HG03135 (cell line): ENCODE results near the gene CCT7.
A peak's percentile ranks its signal among the peaks of the same experiment; 100 is the strongest.

Experiments
- ATAC-seq: cut with Tn5 transposase; IDR thresholded peaks from one replicate; pipeline ENCODE4 v1.9.1; 2021; ENCODE audit warnings: mild to moderate bottlenecking, moderate library complexity; ENCODE audit not compliant: unreplicated experiment

CCT7 gene

DNA sequence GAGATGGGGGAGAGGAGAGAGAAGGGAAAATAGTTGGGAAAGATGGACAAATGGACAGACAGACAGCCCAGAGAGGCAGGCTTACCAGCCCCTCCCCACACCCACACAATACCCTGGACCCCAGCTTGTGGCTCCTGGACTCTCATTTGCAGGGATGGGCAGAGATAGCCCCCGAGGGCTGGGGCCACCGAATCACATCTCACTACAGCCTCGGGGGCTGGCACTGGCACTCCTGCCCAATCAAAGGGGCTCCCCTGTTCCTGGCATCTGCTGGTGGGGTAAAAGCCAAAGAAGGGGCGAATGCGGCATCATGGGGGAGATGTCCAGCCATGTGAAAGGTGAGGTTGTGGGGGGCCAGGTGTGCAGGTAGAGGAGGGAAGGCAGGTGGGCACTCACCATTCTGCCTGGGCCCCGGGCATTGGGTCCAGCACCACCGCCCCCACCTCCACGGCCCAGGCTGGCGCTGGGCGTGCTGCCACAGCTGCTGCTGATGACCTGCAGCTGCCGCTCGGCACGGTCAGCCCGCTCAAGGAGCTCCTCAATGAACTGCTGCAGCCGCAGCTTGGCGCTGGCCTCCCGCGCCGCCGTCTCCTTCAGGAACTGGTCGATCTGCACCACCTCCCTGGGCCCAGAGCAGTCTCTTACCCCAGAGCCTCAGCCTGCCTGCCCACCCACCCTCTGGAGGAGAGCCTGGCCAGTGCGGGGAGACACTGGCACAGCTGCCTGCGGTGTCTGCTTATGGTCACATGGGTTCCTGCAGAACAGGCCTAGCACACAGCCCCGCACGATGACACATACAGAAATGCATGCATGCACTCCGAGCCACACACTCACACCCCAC lies 32.2 kb downstream of the CCT7 start:
- no peak for ATAC-seq

DNA sequence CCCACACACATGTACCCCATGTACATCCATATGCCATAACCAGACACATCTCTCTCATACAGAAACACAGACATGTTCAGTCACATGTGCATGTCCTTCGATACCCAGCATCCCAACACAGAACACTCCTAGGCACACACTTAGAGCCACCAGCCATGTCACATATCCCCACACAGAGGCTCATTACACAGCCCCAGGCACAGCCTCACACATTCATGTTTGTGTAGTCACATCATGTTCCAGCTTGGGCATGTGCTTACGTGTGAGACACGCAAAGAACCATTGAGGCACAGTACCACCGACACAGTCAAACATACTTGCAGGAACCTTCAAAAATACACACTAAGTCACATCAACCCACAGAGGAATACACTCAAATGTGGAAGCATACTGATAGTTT lies 32.9 kb downstream of the CCT7 start:
- ATAC-seq = no peak

DNA sequence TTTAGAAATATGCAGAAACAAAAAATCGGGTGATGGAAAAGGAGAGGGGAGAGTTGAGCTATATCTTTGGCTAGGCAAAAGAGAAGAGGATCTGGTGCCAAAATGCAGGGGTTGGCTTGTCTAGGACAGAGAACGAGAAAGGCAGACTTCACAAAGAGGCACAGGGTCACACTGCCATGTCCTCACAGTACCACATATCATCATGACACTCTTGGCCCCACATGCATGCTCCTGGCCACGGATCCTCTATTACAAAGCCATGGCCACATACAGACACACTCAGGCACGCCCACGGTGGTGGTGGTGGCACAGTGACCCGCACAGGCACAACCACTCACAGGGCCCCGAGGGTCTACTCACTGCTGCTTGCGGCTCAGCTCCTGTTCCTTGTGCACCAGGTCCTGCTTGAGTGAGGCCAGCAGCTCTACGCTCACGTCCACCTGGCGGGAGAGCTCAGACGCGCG lies 34.3 kb downstream of the CCT7 start:
- no peak for ATAC-seq

GRCh38 chr2:73268830-73269685 lies 35.0 kb downstream of the CCT7 start:
- peak; percentile 88 for ATAC-seq

GRCh38 chr2:73269686-73270465 lies 35.8 kb downstream of the CCT7 start:
- no peak for ATAC-seq

GRCh38 chr2:73272270-73272669 lies 38.2 kb downstream of the CCT7 start:
- no peak for ATAC-seq

- ATAC-seq = no peak
Measured at GRCh38 chr2:73279852-73280251, 45.7 kb downstream of the CCT7 start.

DNA sequence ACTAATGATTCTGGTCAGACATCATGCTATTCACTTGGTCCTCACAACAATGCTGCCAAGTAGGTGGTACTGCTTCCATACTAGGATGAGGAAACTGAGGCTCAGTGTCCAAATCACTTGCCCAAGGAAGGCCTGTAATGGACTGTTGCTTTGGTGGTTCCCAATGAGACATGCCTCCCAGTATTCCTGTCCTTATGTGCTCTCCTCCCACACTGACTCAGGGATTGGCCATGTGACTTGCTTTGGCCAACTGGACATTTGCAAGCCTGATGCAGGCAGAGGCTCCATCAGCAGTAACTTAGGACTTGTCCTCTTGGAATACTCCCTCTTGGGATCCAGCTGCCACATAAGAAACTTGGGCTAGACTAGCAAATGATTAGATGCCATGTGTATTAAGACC lies 47.1 kb downstream of the CCT7 start:
- ATAC-seq = no peak

- no peak for ATAC-seq
Measured at GRCh38 chr2:73282924-73283544, 48.9 kb downstream of the CCT7 start.

DNA sequence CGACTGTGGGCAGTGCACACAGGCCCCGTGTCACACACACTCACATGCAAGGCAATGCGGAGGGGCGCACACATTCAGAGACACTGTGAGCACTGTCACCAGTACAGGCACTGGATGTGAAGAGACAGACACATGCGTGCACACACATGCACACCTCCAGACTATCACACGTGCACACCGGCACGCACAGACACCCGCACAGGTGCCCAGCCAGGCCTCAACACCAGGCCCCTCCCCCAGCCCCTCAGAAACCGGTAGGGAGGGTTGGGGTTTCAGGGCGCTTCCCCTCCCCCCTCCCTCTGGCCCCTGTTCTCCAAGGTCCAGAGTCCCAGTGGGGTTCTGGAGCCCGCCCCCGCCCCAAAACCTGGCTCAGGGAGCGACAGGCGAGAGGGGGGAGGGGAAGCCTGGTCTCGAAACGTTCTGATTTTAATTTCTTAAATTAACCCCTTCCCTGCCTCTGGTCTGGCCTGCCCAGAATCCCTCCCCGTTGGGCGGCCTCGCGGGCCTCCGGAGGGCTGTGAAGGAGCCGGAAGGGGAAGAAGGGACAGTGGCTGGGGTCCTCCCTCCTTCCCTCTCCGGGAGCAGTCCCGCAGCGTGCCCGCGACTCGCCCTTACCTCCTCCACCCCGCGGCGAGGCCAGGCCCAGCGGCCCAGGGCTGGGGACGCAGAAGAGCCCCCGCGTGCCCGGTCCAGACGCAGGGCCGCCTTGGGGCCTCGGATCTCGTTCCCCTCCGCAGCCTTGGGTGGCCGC lies 49.6 kb downstream of the CCT7 start:
- peak; percentile 24 for ATAC-seq

DNA sequence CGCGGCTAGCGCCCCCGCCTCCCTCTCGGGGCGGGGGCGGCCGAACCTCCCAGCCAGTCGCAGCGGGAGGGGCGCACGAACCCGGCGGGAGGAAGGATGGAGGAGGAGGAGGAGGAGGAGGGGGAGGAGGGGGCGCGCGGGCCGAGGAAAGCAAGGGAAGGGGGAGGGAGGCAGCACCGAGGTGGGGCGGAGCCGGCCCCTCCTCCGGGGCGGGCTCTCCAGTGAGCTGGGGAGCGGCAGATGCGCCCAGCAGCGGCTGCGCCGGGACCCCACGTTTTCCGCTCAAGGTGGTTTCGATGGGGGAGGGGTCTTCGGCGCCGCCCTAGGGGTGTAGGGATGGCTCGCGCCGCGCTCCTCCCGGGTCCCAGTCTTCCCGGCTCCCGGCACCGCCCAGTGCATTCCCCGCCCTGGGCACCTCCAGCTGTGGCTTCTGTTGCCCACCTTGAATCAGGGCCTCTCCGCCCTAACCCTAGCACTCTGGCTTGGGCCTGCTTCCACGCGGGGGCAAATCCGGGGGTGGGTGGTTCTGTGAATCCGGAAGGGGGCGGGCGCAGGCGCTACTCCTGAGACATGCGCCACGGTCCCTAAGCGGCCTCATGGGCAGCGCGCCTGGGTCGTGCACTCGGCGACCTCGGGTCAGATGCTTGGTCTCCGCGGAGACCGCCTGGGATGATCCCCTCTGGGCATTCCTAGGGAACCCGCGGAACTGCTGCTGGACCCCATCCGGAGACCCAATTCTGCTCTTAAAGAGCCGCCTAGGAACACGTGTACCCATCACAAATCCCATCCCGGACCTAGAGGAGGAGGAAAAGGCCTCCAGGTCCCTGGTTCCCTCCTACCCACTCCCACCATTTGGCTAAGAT lies 50.4 kb downstream of the CCT7 start, which contains the start of gene FBXO41:
Gene FBXO41 (minus strand): TSS at position 183 of the 863 bp plus-strand sequence. CDS start 14,848 bp downstream, outside the sequence.
- peak; percentile 71 for ATAC-seq

DNA sequence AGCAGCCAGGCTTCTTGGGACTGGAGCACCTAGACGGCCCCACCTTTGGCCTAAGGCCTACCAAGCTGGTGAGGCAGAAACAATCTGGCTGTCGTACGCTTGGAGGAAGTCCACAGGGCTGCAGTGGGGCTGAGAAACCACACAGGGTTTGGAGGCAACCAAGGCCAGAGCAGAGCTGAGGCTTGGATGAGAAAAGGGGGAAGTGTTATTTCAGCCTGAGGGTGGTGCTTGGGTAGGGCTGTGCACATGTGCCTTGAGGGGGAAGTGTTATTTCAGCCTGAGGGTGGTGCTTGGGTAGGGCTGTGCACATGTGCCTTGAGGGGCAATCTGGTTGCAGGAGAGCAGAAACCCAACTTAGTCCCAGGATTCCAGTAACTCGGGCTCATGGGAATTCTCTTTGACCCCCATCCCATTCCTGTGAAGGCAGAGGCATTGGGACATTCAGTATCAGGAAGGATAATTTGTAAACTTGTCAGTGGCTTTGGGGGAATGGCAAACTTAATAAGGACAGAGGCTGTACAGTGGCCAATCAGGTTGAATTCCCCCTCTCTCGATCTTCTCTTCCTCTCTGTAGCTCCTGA lies 51.1 kb downstream of the CCT7 start:
- ATAC-seq = peak; percentile 64

DNA sequence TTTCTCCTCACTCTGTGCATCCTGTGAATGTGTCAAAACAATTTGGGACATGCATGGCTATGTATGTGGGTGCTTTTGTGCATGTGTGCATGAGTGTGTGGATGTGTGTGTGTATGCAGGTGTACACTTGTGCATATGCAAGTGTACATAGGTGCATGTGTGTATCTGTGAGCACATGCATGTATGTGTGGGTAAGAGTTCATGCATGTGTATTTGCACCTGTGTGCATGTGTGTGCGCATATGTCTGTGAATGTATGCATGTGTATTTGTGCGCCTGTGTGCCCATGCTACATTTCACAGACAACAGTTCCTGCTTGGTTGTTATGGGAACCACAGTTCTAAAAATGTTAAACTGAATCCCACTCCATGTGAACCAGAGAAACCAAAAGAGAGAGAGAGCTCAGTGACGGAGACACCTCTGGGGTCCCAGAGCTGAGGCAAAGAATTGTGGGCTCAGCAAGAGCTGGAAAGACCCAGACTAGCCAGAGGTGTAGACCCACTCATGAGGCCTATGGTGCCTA lies 52.1 kb downstream of the CCT7 start:
- no peak for ATAC-seq

DNA sequence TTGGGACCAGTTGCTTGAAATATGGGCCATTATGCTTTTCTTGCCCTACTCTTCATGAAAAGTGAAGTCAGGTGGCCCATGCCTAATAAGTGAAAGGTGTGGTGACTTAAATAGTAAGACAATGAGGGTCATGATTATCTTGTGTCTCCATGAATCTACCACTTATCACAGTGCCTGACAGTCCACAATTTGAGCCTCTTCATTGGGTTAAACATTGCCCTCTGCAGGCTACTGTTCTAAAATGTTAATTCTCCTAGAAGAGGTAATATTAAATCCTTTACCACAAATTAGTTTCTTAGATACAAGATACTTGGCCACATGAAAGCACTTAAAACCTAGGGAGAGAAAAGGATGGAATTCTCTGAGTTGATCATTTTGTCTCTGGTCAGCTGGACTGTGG lies 55.2 kb downstream of the CCT7 start:
- no peak for ATAC-seq

- ATAC-seq = no peak
Measured at GRCh38 chr2:73290049-73290839, 56.1 kb downstream of the CCT7 start.

- ATAC-seq = no peak
Measured at GRCh38 chr2:73291093-73291460, 57.0 kb downstream of the CCT7 start.

GRCh38 chr2:73291461-73292315 lies 57.6 kb downstream of the CCT7 start:
- ATAC-seq = no peak
